HepG2 (cell line): ENCODE results near the gene NDUFAF8. TPM values are rescaled to one million over a fixed set of nuclear protein-coding genes. Genes with fewer than 3 reads are reported as not detected.

Source experiments
- FOXO1 ChIP-seq: sonication (generic); formaldehyde crosslinking; IDR thresholded peaks from 2 replicates; pipeline ENCODE4 v1.4.0; 2020; ENCODE audit warnings: missing genetic modification reagents
- RAD21 ChIP-seq: fragments of 450-650 bp; formaldehyde crosslinking; IDR thresholded peaks from 2 replicates; pipeline ENCODE4 v1.5.0; 2020; ENCODE audit warnings: mild to moderate bottlenecking
- SRF ChIP-seq: IDR thresholded peaks from 2 replicates; pipeline ENCODE4 v1.6.1; 2011; ENCODE audit warnings: mild to moderate bottlenecking, low read depth, low read length, moderate library complexity
- XRCC5 ChIP-seq: fragments of 200-400 bp; formaldehyde crosslinking; optimal IDR thresholded peaks from 2 replicates; pipeline ENCODE3; 2017; ENCODE audit warnings: mild to moderate bottlenecking, low read length
- polyA plus RNA-seq, 8 experiments: library from polyadenylated mRNA; depleted of rRNA in 3 of 8; stranded (reverse) in 7 of 8; unstranded in 1 of 8; fragments of >200 nt; fragmentation: Illumina TruSeq in 4 of 8; extraction: Trizol in 4 of 8; gene quantifications; 2 replicates each; pipeline versions ENCODE4 v1.2.1 to v1.2.3, GENCODE V29; 2011 to 2016; ENCODE audit warnings: low read depth in 4 of 8, missing spikeins in 1 of 8, mixed read lengths in 1 of 8; ENCODE audit not compliant: insufficient read depth in 1 of 8
- total RNA-seq, 5 experiments: library from RNA; depleted of rRNA; stranded (reverse); fragments of >200 nt; fragmentation: Illumina TruSeq; extraction: Trizol; gene quantifications; 2 replicates each; pipeline ENCODE4 v1.2.3, GENCODE V29; 2016; ENCODE audit warnings: low read depth in 1 of 5
- TF ChIP-seq, protein P1 (sequence below): sonication (generic); formaldehyde crosslinking; conservative IDR thresholded peaks from 2 replicates; pipeline ENCODE4 v1.8.0; 2022; ENCODE audit warnings: mild to moderate bottlenecking, moderate library complexity, missing genetic modification reagents
- TF ChIP-seq, protein P2 (sequence below): sonication (generic); formaldehyde crosslinking; IDR thresholded peaks from 2 replicates; pipeline ENCODE4 v1.5.1; 2020; ENCODE audit warnings: mild to moderate bottlenecking, missing genetic modification reagents, moderate library complexity
- TF ChIP-seq, protein P3 (sequence below): sonication (generic); formaldehyde crosslinking; IDR thresholded peaks from 2 replicates; pipeline ENCODE4 v1.5.0; 2020; ENCODE audit warnings: mild to moderate bottlenecking, missing genetic modification reagents, moderate library complexity
- TF ChIP-seq, protein P4 (sequence below): sonication (generic); formaldehyde crosslinking; IDR thresholded peaks from 2 replicates; pipeline ENCODE4 v1.5.1; 2020; ENCODE audit warnings: missing genetic modification reagents, mild to moderate bottlenecking, borderline replicate concordance
- TF ChIP-seq, protein P5 (sequence below): IDR thresholded peaks from 2 replicates; pipeline ENCODE4 v1.6.1; 2016; ENCODE audit warnings: low read depth, missing genetic modification reagents, missing compliant biosample characterization

Gene NDUFAF8
- total and polyA plus RNA-seq, 2 of the 13 experiments (the other 11 are each of a cell fraction or from before 2014, with no cell fraction given), result 75.6 to 233 TPM

DNA sequence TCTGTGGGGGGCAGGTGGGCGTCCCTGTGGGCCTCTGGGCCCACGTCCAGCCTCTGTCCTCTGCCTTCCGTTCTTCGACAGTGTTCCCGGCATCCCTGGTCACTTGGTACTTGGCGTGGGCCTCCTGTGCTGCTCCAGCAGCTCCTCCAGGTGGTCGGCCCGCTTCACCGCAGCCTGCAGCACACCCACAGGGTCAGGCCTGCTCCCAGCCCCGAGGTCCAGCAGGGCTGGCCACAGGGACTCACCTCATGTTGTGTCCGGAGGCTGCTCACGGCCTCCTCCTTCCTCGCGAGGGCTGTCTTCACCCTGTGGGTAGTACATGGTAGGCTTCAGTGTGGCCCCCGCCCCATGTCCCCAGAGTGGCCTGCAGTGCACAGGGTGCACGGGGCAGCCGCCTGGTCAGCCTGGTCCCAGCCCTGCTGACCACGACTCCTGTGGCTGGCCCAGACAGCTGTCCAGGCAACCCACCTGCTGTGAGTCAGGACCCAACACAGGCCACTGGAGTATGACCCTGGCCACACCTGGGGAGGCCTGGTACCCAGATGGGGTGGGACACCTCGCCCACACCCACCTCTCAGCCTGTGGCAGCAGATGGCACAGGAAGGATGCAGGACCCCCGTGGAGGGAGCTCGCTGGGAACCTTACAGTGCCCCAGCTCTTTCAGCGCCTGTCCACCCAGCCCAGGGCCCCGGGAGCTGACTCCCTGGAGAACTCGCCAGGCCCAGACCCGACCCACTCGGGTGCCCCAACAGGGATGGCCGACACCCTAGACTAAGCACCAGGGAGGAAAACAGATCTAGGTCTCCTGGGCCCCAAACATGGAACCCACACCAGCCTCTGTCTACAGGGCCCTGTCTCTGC is 49.2 kb upstream of the NDUFAF8 start (continued):
- TF ChIP-seq, protein P1, sequence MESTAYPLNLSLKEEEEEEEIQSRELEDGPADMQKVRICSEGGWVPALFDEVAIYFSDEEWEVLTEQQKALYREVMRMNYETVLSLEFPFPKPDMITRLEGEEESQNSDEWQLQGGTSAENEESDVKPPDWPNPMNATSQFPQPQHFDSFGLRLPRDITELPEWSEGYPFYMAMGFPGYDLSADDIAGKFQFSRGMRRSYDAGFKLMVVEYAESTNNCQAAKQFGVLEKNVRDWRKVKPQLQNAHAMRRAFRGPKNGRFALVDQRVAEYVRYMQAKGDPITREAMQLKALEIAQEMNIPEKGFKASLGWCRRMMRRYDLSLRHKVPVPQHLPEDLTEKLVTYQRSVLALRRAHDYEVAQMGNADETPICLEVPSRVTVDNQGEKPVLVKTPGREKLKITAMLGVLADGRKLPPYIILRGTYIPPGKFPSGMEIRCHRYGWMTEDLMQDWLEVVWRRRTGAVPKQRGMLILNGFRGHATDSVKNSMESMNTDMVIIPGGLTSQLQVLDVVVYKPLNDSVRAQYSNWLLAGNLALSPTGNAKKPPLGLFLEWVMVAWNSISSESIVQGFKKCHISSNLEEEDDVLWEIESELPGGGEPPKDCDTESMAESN, result no peak
- TF ChIP-seq, protein P2, sequence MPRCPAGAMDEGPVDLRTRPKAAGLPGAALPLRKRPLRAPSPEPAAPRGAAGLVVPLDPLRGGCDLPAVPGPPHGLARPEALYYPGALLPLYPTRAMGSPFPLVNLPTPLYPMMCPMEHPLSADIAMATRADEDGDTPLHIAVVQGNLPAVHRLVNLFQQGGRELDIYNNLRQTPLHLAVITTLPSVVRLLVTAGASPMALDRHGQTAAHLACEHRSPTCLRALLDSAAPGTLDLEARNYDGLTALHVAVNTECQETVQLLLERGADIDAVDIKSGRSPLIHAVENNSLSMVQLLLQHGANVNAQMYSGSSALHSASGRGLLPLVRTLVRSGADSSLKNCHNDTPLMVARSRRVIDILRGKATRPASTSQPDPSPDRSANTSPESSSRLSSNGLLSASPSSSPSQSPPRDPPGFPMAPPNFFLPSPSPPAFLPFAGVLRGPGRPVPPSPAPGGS, result 0 out of 2 replicates have a peak, but pooled peaks have one; percentile 25
- TF ChIP-seq, protein P3, sequence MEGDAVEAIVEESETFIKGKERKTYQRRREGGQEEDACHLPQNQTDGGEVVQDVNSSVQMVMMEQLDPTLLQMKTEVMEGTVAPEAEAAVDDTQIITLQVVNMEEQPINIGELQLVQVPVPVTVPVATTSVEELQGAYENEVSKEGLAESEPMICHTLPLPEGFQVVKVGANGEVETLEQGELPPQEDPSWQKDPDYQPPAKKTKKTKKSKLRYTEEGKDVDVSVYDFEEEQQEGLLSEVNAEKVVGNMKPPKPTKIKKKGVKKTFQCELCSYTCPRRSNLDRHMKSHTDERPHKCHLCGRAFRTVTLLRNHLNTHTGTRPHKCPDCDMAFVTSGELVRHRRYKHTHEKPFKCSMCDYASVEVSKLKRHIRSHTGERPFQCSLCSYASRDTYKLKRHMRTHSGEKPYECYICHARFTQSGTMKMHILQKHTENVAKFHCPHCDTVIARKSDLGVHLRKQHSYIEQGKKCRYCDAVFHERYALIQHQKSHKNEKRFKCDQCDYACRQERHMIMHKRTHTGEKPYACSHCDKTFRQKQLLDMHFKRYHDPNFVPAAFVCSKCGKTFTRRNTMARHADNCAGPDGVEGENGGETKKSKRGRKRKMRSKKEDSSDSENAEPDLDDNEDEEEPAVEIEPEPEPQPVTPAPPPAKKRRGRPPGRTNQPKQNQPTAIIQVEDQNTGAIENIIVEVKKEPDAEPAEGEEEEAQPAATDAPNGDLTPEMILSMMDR, result peak; percentile 86
- TF ChIP-seq, protein P4, sequence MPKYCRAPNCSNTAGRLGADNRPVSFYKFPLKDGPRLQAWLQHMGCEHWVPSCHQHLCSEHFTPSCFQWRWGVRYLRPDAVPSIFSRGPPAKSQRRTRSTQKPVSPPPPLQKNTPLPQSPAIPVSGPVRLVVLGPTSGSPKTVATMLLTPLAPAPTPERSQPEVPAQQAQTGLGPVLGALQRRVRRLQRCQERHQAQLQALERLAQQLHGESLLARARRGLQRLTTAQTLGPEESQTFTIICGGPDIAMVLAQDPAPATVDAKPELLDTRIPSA (CRISPR knock-in tag), result no peak
- TF ChIP-seq, protein P5, sequence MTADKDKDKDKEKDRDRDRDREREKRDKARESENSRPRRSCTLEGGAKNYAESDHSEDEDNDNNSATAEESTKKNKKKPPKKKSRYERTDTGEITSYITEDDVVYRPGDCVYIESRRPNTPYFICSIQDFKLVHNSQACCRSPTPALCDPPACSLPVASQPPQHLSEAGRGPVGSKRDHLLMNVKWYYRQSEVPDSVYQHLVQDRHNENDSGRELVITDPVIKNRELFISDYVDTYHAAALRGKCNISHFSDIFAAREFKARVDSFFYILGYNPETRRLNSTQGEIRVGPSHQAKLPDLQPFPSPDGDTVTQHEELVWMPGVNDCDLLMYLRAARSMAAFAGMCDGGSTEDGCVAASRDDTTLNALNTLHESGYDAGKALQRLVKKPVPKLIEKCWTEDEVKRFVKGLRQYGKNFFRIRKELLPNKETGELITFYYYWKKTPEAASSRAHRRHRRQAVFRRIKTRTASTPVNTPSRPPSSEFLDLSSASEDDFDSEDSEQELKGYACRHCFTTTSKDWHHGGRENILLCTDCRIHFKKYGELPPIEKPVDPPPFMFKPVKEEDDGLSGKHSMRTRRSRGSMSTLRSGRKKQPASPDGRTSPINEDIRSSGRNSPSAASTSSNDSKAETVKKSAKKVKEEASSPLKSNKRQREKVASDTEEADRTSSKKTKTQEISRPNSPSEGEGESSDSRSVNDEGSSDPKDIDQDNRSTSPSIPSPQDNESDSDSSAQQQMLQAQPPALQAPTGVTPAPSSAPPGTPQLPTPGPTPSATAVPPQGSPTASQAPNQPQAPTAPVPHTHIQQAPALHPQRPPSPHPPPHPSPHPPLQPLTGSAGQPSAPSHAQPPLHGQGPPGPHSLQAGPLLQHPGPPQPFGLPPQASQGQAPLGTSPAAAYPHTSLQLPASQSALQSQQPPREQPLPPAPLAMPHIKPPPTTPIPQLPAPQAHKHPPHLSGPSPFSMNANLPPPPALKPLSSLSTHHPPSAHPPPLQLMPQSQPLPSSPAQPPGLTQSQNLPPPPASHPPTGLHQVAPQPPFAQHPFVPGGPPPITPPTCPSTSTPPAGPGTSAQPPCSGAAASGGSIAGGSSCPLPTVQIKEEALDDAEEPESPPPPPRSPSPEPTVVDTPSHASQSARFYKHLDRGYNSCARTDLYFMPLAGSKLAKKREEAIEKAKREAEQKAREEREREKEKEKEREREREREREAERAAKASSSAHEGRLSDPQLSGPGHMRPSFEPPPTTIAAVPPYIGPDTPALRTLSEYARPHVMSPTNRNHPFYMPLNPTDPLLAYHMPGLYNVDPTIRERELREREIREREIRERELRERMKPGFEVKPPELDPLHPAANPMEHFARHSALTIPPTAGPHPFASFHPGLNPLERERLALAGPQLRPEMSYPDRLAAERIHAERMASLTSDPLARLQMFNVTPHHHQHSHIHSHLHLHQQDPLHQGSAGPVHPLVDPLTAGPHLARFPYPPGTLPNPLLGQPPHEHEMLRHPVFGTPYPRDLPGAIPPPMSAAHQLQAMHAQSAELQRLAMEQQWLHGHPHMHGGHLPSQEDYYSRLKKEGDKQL (CRISPR knock-in tag), result no peak
- TF ChIP-seq FOXO1 (0 out of 2 replicates have a peak, but pooled peaks have one; percentile 25), XRCC5 (peak; percentile 45), SRF (no peak), RAD21 (CRISPR knock-in tag) (peak; percentile 86)
